GM20000 (cell line): Measurements from ENCODE around the gene TFCP2L1.

Experiments used
- DNase-seq: peaks from one replicate; pipeline ENCODE4 v3.0.0; 2012; ENCODE audit warnings: low spot score
- TF ChIP-seq, protein P1 (sequence below): IDR thresholded peaks from 2 replicates; pipeline ENCODE4 v1.5.1; 2012; ENCODE audit warnings: mild to moderate bottlenecking, control low read depth; ENCODE audit errors: extremely low read depth, missing control alignments

The TFCP2L1 gene

DNA sequence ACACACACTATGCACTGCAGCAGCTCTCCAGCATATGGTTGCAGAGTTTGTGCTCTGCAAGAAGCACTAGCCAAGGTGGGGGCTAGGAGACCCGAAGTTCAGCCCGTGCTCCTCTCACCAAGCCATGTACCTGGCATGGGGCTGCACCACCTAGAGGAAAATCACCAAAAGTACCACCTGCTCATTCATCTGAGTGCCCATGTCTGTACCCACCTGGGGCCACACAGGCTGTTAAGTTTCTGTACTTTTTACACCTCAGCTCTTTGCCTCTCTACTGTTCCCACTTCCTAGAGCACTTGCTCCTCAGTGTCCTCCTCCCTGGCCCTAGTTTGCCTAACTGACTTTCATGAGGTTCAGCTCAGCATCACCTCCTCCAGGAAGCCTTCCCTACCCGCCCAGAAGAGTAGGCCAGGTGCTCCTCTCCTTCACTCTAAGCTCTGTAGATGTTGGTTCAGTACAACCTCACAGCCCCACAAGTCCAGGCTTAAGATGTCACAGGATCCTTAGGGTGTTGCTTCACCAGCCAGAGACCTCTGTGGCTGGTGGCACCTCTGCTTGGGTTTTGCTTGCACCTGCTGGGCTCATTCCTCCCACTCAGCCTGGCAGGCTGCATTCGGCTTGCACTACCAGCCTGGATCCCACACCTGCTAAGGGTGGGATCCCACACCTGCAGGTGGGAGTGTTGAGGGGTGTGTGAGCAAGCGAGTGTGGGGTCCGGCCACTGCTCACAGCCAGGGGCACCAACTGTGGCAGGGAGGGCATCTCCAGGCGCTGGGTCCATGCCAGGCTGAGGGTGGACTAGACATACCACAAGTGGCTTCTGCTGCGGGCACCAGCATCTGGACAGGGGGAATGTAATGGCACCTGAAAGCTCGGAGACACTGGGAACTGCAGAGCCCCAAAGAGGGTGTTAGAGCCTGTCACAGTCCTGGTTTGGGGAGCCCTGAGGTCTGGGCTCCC, 10.2 kb upstream of the TFCP2L1 start:
- TF ChIP-seq, protein P1, sequence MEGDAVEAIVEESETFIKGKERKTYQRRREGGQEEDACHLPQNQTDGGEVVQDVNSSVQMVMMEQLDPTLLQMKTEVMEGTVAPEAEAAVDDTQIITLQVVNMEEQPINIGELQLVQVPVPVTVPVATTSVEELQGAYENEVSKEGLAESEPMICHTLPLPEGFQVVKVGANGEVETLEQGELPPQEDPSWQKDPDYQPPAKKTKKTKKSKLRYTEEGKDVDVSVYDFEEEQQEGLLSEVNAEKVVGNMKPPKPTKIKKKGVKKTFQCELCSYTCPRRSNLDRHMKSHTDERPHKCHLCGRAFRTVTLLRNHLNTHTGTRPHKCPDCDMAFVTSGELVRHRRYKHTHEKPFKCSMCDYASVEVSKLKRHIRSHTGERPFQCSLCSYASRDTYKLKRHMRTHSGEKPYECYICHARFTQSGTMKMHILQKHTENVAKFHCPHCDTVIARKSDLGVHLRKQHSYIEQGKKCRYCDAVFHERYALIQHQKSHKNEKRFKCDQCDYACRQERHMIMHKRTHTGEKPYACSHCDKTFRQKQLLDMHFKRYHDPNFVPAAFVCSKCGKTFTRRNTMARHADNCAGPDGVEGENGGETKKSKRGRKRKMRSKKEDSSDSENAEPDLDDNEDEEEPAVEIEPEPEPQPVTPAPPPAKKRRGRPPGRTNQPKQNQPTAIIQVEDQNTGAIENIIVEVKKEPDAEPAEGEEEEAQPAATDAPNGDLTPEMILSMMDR: no peak

DNA sequence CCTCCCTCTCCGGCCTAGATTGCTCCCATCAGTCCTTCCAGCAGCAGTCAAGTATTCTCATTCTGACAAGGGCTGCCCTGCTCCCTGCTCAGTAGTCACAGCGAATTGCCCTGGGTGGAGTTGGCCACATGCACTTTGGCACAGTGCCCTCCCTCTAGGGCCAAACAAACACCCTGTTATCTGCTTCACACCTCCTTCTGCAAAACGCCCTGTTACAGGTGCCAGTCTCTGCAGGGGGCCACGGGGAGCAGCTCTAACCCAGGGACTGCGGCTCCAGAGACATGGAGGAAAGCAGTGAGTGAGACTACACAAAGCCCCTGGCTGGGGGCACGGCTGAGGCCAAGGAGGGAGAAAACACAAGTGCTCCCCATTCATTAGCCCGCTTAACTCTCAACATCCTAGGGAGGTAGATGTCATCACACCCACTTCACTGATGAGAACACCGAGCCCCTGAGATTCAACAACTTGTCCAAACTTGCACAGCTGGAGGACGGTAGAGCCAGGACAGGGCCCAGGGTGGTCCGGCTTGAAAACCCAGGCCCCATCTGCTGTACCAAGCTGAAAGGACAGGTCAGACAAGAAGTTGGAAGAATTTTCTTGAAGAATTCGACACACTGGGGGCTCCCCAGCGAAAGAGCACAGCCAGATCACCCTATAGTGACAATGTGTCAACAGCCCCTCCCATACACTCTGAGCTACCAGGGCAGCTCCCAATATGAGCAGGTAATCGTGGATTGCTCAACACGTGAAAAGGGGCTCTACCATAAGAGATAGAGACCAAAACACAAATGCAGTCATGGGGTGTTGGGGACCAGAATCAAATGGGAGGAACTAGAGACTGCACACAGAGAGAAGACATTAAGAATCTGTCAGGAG, 8.7 kb upstream of the TFCP2L1 start:
- no peak for DNase-seq
- TF ChIP-seq, protein P1: no peak

More for the DNA sequence above, 10.2 kb upstream of the TFCP2L1 start:
- DNase-seq: no peak

DNA sequence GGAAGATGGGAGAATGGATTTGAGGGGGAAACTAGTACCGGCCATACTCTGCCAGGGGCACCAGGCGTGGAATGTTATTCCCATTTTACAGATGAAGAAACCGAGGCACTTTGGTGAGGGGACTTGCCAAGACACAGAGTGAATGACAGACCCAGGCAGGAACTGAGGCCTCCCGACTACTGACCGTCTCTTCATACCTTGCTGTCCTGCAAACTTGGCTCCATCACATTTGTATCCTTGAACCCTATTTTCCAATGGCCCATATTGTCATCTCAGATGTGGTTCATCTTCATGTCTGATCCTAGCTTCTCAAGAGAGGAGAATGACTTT, 6.2 kb upstream of the TFCP2L1 start:
- no peak for DNase-seq
- TF ChIP-seq, protein P1: no peak

DNA sequence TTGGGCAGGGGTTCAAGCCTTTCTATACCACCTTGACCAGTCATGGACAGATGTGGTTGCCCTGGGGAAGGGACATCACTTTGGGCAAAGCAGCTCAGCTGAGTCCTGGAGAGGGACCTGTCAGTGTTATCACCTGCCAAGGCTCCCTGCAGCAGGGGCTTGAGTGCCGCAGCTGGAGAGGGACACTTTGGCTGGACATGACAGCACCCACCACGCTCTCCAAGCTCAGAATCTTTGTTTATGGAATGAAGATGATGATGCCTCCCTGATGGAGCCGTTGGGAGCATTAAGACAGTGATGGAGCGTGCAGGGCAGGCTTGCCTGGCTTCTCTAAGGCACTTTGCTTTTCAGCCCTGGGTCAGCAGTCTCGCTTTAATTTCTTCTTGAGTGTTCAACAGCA, 4.3 kb upstream of the TFCP2L1 start:
- TF ChIP-seq, protein P1: no peak

DNA sequence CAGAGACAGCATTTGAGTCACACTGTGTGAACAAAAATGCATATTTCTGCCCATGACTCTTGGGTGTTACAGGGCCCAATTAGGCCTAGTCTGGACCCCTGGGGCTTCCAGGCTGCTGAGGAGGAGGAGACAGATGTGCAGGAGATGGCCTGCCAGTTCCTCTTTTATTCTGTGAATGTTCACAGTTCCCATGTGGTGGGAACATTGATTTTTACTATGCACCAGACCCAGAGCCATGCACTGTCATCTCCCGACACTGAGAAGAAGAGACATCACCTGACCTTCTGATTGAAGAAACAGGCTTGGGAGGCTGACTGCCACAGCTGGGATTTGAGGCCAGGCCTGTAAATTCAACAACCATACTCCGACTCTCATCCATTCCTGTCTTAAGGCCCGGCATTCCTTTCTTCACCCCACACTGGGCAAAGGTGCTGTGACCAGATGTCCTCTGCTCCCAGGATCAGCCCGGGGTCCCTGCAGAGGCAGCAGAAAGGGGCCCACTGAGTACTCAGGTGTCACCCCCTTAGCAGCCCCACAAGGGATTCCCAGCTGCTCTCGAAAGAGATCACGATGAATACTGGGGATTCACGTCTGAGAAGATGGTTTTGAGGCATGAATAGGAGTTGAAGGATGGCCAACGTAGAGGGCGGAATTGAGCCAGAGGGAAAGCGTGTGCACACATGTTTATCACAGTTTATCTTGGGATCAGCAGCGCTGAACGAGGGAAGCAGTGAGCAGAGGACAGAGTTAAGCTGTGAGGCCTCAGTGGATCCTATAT, 3.6 kb upstream of the TFCP2L1 start:
- TF ChIP-seq, protein P1: no peak

More for the DNA sequence above, 4.3 kb upstream of the TFCP2L1 start:
- DNase-seq: no peak

DNA sequence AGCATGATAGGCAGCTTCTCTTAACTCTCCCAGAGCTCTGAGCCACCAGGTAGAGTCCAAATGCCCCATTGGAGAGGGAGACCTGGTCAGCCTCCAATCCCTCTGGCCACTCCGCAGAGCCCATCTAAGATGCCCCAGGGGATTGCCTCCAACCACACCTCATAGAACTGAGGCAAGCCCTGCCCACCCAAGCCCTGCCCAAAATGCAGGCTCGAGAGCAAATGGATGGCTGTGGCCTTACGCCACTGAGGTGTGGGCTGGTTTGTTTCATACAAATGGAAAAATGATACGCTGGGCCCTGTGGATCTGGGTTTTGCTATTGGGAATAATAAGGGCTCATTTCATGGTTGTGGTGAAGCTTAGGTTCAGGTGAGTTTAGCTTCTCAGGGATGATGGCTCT, 3.0 kb upstream of the TFCP2L1 start:
- DNase-seq: no peak
- TF ChIP-seq, protein P1: no peak

More for the DNA sequence above, 3.6 kb upstream of the TFCP2L1 start:
- no peak for DNase-seq
